HG03025 (cell line): ENCODE data around the gene CLEC18C.
"Not testable (repeated sequence)": the region's sequence is repeated elsewhere in the genome, so short reads cannot be mapped to it uniquely, and the experiment has no call there.

Source experiments
- ATAC-seq: cut with Tn5 transposase; IDR thresholded peaks from one replicate; pipeline ENCODE4 v1.9.1; 2021; ENCODE audit warnings: mild to moderate bottlenecking, moderate library complexity; ENCODE audit not compliant: unreplicated experiment, low FRiP score

CLEC18C gene

DNA sequence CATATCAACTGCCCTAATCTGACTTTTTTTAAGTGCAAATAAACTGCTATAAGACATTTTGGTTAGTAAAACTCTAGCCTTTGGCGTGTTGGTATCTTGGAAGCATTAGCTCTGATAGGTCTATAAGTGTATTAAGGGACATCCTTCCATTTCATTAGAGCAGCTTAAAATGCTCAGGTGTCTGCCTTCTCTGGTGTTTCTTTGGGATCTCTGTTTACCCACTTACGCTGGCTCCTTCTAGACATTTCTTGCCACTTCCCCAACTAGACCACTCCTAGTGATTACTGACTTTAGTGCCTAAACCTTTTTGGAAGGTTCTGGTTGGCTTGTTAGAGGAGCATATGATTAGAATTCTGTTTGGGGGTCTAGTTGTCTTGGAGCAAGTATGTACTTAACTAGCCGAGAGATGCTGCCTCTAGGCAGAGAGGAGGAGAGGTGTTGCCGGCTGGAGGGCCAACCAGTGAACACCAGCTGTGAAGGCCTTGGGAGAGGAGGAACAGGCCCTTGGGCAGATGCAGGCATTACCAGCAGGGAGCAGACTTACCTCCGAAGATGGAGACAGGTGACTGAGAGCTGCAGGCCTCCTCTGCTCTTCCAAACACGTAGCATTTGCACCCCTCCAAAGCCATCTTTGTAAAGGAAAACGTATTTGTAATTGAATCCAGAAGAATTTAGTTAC is 15.2 kb upstream of the CLEC18C start:
- no peak for ATAC-seq

DNA sequence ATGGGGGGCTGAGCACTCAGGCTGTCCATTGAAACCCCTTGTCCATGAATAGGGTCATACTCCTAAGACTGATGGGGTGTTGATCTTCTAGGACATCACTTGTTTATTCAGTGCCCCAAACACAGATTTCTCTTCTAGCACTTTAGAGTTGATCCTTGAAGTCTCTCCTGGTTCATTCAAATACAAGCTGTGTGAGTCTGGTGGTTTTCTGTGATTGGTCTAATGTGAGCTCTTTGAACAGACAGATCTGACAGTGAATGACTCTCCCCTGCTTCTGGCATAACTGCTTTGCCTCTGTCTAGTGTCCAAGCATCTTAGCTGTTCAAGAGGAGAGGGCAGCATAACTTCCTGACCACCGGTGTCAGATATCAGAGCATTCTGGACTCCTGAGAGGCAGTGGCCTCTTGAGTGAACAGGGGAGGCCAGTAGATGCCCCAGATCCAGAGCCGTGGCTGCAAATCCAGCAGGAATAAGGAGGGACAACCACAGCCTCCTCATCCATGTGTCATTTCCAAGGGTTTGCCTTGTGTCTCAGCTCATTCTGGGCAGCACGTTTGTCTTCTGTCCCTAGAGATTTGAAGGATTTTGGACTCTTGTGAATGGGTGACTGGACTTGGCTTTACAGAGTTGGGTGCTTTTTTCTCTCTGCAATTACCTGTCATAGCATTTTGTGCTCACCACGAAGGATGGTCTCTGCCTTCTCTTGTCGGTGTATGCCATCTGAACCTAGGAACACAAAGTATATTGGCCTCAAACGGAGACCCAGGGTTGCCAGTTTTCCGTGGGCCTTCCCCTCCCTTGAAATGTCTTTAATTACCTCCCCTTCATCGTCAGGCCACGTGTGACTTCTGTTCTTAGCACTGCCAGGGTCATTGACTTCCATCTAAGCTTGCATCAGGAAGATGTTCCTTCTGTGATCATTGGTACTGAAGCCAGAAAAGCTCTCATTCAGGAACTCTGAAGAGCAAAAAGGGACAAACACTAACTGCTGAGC is 13.9 kb upstream of the CLEC18C start:
- ATAC-seq, result no peak

DNA sequence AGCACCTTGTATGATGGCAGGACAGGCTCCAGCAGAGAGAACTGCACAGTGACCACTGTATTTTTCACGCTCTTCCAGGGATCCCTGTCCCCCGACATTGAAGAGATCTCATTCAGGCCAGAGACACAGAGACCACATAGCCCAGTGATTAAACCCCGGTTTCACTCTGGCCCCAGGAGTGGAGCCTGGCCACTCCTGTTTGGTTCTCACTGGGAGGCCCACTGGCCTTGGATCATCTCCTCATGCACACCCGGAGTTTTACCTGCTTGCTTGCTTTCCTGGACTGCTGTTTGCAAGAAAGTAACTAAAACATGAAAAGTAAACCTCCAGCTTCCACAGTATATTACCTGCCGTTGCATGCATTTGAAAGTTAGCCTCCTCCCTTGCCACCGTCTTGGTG is 13.2 kb upstream of the CLEC18C start:
- ATAC-seq, result no peak

DNA sequence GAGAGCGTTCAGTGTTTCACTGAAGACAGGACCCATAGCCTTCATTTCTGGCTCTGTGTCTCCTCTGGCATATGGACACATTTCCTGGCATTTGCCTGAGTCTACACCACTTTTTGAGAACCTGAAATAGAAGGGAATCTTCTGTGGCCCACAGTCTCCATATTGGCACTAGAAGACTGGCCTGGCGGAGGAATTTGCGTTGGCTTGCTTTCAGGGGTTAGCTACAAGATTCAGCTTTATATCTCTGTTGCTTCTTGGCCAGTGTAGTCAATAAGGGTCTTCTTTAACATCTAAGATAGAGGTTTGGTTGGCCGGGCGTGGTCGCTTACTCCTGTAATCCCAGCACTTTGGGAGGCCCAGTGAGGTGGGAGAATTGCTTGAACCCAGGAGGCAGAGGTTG is 12.8 kb upstream of the CLEC18C start:
- ATAC-seq, result no peak

DNA sequence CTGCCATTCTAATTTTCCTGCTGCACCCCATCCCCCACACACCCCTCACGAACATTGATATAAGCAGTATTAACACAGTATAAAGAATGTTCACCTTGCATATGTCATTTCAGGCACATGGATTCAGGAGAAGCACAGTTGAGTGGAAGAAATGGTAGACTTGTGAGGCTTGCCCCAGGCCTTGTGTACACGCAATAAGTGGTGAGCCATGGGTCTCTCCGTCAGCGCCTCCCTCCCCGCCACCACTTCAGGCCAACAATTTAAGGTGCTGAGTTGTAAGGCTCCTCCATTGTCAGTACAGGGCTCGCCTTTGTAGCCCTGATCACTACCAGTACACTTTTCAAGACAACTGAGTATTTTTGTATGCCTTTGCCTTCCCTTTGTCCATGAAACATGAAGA is 12.2 kb upstream of the CLEC18C start:
- ATAC-seq, result no peak

DNA sequence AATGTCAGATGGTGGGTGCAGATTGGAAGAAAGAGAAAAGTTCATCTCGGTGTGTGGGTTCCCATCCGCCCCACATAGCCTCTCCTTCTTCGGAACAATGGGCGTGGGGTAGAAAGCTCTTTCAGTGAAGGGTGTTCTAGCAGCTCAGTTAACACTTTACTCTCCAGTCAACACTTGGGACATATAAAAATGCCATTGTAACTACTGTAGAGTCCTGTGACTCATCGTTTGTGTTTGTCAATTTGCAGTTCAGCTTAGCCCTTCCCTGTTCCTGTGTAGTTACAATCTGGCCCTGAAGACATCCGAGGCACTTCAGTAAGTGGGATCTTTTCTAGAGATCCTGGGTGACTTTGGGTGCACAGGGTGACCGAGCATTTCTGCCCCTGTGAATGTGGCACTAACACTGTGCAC is 11.5 kb upstream of the CLEC18C start:
- no peak for ATAC-seq

DNA sequence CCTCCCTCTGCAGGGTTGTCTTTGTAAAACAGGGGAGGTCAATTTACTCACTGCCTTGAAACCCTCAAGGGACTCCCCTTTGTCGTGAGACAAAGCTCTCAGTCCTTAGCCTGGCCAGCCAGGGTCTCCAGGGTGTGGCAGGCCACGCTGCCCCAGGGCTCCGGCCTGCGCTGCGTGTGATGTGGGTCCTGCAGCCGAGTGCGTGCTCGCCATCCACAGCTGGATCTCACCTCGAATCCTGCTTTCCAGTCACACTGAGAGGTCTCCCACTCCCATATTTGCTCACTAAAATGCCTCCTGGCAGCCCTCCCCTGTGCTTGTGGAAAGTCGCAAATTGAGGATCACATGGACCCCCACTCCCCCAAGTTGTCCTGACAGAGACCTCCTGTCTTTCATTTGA is 10.0 kb upstream of the CLEC18C start:
- no peak for ATAC-seq

DNA sequence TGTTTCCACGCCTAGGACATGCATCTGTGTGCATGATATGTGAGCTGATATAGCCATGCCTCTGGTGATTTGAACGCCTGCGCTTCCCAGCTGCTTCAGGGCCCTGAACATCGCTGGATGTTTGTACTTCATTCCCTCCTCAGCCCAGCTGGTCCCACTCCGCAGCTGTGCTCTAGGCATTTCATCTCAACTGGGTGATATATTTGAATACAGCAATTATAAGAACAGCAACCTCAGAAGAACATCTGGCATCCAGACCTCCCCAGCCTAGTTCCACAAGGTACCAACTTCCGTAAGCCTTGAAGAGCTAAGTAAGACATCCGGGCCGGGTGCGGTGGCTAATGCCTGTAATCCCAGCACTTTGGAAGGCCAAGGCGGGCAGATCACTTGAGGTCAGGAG is 6.9 kb upstream of the CLEC18C start:
- not testable (repeated sequence) for ATAC-seq

DNA sequence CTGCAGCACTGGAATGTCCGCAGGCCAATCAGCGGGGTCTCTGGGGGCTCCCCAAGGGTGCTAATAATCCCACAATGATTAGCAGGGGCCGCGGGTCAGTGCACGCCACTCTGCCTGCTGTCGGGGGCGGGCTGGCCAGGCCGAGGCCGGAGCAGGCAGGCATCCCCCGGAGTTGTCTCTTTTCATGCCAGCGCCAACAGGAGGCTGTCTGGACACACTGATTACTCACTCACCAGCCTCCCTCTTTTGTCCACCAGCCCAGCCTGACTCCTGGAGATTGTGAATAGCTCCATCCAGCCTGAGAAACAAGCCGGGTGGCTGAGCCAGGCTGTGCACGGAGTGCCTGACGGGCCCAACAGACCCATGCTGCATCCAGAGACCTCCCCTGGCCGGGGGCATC is 329 bp downstream of the CLEC18C start:
- ATAC-seq, result not testable (repeated sequence)

DNA sequence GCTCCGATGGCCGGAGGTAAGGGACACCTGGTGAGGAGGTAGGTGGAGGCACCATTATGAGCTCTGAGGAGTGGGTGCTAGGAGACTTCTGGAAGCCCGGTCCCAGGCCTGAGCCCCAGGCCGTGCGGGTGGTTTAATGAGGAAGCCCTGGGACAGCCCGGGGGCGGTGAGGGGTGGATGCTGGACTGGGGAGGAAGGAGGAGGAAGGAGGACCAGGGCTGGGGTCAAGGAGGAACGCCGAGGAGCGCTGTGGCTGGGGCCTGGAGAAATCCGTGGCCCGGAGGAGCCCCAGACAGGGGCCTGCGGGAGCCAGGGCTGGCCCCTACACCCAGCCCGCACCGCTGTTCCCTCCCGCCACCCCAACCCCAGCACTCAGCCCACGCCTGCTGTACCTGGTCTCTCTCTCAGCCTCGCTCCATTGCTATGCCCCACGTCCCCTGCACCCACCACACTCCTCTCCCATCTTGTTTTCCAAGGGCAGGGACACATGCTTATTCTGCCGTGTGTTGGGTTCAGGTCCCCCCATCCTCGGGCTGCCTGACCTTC is 873 bp downstream of the CLEC18C start:
- not testable (repeated sequence) for ATAC-seq

DNA sequence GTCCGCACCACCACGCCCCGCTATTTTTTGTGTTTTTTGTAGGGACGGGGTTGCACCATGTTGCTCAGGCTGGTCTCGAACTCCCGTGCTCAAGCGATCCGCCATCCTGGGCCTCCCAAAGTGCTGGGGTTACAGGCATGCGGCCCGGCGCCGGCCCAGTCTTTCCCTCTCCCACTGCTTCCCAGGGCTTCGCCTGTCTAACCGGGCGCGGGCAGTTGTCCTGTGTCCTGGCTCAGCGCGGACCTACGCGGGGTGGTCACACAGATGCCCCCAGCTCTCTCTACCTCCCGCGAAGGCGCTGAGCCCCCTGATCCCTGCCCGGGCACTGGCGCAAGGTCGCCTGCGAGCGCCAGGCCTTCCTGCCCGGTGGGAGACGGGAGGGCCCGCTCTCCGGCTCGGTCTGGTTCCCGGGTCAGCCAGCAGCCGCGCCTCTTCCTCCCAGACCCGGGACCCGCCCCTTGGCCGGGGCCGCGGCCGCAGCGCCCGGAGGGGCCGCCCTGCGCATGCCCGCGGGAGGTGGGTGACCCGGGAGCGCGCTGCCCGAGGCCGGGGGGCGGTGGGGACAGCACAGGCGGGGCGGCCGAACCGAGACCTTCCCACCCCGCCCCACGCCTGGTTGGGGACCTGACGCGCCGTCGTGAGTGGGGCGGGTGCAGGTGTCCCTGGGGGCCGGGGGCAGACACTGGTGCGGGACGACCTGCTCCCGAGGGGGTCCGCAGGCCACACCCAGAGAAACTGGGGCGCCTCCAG is 14.4 kb downstream of the CLEC18C start:
- ATAC-seq, result not testable (repeated sequence)

DNA sequence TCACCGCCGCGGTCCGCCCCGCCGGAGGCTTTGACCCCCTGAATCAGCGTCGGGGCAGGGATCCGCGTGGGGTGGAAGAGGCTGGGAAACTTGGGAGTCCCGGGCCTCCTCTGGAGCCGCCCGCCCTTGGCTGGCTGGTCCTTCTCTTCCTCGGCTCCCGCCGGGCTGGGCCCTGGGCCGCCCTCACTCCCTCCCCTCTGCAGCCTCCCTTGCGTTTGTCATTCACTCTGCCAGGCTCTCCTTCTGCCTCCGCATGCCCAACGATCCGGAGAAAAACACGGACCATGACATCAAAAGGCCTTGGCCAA is 15.0 kb downstream of the CLEC18C start:
- not testable (repeated sequence) for ATAC-seq

DNA sequence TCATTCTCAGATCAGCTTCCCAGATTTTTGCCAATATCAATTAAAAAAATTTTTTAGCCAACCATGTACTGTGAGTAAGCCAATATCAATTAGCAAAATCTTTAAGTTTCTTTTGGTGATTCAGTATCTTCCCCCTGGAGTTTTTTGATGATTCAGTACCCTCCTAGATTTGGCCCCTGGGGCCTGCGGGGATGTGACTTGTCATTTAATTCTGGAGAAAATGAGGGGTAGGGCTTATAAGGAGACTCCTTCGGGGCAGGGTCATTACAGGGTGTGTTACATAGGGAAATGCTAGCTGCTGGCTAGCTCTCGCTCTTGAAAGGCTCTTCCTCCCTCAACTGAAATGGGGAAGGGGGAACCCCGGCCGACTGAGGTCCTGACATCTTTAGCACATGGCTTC is 17.0 kb downstream of the CLEC18C start:
- ATAC-seq, result not testable (repeated sequence)

DNA sequence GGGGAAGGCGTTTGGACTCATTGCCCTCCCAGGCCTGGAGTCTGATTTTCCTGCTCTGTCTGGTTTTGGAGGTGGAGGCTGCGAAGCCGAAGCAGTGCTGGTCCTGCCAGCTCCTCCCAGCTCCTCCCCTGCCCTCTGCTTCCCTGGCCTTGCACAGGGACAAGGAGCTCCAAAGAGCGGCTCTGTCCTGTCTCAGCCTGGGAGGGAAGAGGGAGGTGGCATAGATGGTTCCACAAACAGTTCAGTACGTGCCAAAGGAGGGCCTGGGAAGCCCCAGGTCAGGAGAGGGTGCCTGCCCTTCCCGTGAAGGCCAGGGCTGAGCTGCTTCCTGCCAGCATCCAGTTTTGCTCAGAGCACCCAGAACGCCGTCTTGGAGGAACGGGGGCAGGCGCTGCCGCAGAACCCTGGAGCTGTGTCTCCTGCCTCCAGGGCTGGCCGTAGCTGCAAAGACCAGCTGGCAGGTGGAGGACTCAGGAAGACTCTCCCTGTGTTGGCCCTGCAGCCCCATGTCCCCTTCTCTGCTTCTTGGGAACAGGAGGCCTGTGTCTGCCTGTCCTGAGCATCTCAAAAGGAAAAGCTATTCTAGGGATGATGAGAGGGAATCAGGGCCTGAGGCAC is 23.2 kb downstream of the CLEC18C start:
- not testable (repeated sequence) for ATAC-seq

DNA sequence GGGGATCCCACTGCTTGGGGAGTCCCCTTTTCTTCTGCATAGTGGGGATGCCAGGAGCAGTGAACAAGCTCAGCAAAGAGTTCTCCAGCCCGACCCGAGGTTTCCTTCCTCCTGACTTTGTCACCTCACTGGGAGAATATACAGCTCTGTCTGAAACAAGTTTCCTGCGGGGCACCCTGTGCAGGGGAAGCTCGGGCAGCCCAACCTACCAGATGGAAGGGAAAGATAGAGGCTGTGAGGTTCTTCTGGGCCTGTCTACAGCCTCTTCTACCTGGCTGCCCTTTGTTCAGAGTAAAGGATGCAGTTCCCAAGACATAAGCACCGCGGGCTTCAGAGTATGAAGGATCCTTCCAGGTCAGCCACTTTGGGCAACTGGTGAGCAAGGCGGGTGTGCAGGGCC is 24.0 kb downstream of the CLEC18C start:
- ATAC-seq, result not testable (repeated sequence)

DNA sequence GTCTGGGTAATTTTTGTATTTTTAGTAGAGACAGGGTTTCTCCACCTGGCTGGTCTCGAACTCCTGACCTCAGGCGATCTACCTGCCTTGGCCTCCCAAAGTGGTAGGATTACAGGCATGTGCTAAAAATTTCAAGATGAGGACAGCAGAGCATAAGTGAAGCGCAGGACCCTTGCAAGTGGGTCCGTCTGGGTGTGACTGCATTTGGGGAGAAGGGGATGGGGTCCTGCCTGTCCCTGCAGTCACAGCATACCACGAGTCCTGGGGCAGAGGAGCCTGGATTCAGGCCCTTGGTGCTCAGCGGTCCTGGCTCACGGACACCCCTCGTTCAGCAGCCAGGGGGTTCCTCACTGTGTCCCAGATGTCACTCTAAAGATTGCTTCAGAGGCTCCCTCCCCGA is 24.6 kb downstream of the CLEC18C start:
- not testable (repeated sequence) for ATAC-seq

DNA sequence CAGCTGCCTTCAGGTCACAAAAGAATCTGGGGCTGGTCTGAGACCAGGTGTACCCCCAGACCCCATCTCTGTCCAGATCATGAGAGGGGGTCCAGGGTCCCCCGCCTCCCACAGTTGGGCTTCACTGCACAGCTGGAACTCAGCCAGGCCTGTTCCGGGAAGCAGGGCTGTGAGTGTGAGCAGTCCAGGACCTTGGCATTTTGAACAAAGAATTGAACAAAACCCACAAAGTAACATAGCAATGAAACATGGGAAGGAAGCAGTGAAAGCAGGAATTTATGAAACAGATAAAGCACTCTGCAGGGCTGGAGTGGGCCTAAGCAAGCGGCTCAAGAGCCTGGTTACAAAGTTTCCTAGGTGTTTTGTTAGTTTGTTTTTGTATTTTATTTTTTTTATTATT is 25.1 kb downstream of the CLEC18C start:
- ATAC-seq, result not testable (repeated sequence)

DNA sequence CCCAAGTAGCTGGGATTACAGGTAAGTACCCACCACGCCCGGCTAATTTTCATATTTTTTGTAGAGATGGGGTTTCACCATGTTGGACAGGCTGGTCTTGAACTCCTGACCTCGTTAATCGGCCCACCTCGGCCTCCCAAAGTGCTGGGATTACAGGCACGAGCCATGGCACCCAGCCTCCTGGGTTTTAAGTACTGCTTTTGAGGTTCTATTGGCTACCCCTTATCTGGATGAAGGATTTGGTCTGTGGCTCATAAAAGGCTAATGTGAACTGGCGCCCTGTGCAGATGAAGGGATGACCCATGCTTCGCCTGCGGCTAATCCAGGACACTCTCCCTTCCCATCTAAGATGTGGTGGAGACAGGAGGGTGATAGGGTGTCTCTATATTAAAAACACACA is 25.6 kb downstream of the CLEC18C start:
- ATAC-seq, result not testable (repeated sequence)

DNA sequence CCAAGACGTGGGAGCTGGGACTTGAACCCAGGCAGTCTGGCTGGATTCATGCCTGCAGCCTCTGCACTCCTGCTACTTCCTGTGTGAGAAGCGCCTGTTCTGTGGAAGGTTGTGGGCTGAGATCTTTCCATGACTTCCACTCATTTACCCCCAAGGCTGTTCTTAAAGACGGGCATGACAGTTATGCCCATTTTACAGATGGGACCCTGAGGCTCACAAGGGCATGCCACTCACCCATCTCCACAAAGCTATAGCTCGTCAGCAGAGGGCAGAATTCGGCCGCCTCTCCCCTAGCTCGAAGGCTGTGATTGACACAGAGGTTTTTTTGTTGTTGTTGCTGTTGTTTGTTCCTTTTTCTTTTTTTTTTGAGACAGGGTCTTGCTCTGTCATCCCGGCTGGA is 26.5 kb downstream of the CLEC18C start:
- ATAC-seq, result not testable (repeated sequence)

DNA sequence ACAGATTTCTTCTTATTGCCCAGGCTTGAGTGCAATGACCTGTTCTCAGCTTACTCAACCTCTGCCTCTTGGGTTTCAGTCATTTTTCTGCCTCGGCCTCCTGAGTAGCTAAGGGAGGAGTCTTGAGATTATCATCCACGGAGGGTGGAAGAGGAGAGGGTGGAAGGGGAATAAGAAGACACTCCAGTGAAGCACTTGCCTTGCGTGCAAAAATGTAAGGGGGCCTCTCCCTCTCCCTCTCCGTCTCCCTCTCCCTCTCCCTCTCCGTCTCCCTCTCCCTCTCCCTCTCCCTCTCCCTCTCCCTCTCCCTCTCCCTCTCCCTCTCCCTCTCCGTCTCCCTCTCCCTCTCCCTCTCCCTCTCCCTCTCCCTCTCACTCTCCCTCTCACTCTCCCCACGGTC is 29.9 kb downstream of the CLEC18C start:
- not testable (repeated sequence) for ATAC-seq
